Osteocyte (in vitro differentiated cells): ENCODE data around the gene TPK1. TPM values are rescaled to one million over a fixed set of nuclear protein-coding genes. Genes with fewer than 3 reads are reported as not detected.
A peak's percentile ranks its signal among the peaks of the same experiment; 100 is the strongest.

Experiments
- DNase-seq: peaks from one replicate; pipeline ENCODE4 v3.0.0; 2021; ENCODE audit warnings: mixed read lengths; ENCODE audit not compliant: unreplicated experiment; ENCODE audit errors: extremely low spot score
- H3K27ac Mint-ChIP-seq: one replicate; pipeline ENCODE4 v1.8.0; 2021; ENCODE audit warnings: mild to moderate bottlenecking, mixed read lengths; ENCODE audit not compliant: unreplicated experiment
- H3K27me3 Mint-ChIP-seq: one replicate; pipeline ENCODE4 v1.8.0; 2021; ENCODE audit warnings: mixed read lengths; ENCODE audit not compliant: unreplicated experiment
- H3K36me3 Mint-ChIP-seq: one replicate; pipeline ENCODE4 v1.8.0; 2021; ENCODE audit warnings: mixed read lengths; ENCODE audit not compliant: unreplicated experiment
- H3K4me1 Mint-ChIP-seq: one replicate; pipeline ENCODE4 v1.8.0; 2021; ENCODE audit warnings: mixed read lengths; ENCODE audit not compliant: unreplicated experiment
- H3K4me3 Mint-ChIP-seq: one replicate; pipeline ENCODE4 v1.8.0; 2021; ENCODE audit warnings: mild to moderate bottlenecking, moderate library complexity, mixed read lengths; ENCODE audit not compliant: unreplicated experiment
- H3K9me3 Mint-ChIP-seq: one replicate; pipeline ENCODE4 v1.8.0; 2021; ENCODE audit warnings: mixed read lengths; ENCODE audit not compliant: unreplicated experiment
- CTCF ChIP-seq: fragments of 200-600 bp; sonication (generic); IDR thresholded peaks from 2 replicates; pipeline ENCODE4 v1.5.0; 2021; ENCODE audit warnings: antibody characterized with exemption, mild to moderate bottlenecking, moderate library complexity
- total RNA-seq: library from RNA; stranded (reverse); gene quantifications from 2 replicates; pipeline ENCODE4 v1.2.1, GENCODE V29; 2021

Gene TPK1
- total RNA-seq, 1 donor from 2014 or later: 5.6 TPM

DNA sequence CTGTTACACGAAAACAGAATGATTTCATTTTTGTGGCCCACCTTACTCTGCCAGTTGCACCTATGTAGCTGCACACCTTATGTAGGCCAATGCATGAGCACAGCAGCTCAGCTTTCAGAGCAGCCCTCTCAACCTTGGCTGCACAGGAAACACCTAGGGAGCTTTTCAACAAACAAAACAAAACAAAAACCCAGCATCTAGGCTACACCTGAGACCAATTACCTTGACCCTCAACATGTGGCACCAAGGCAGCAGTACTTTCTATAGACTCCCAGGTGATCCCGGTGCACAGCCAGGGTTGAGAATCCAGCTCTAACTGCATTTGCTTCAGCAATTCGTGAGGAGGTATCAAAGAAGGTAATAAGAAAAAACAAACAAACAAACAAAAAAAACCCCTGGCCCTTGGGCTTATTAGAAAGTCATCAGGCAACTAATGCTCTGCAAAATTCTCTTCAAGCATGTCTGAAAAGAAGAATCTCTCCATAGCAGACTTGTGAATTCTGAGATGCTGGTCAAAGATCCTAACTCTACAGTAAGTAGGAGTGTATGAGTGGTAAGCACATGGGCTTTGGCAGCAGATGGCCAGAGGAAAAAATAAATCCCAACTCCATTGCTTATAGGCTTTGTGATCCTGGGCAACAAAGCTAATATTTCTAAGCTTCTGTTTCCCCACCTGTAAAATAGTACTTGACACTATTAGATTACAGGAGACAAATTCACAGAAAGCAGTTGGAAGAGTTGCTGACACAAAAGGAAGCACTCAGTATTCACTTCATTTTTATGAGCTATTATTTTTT lies 318.9 kb downstream of the TPK1 start:
- no peak overlapping the region for H3K4me3 Mint-ChIP-seq
- no peaks in the 10 kb centered on the region for H3K4me1 Mint-ChIP-seq
- H3K9me3 Mint-ChIP-seq: no peaks in the 10 kb centered on the region
- H3K27ac Mint-ChIP-seq: no peak overlapping the region
- DNase-seq: no peak
- H3K27me3 Mint-ChIP-seq: no peaks in the 10 kb centered on the region
- no peak for TF ChIP-seq CTCF
- no peaks in the 10 kb centered on the region for H3K36me3 Mint-ChIP-seq

DNA sequence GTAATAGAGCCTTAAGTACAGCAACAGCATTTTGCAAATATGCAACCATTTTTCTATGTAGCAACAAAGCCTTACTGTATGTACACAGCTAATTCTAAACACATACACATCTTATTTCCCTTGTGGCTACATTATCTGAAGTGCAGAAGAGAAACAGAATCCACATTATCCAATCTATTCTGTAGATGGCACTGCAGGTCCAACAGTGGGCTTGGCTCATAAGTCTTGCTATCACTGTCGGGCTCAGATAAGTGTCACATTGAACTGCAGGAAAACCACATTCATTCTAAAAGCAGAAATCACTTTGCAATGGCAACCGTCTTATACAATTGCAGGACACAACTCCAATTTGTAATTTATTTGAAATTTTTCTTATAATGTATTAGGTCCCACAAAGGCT lies 322.5 kb downstream of the TPK1 start:
- Mint-ChIP-seq H3K36me3 (no peaks in the 10 kb centered on the region), H3K27me3 (no peaks in the 10 kb centered on the region), H3K4me1 (no peaks in the 10 kb centered on the region), H3K27ac (no peak overlapping the region), H3K4me3 (no peak overlapping the region), H3K9me3 (no peaks in the 10 kb centered on the region)
- DNase-seq: no peak
- peak; percentile 12 for TF ChIP-seq CTCF

- Mint-ChIP-seq H3K9me3 (peaks cover under 1% of the 10 kb centered on the region), H3K4me1 (no peaks in the 10 kb centered on the region), H3K4me3 (no peak overlapping the region), H3K27ac (no peak overlapping the region), H3K27me3 (no peaks in the 10 kb centered on the region), H3K36me3 (no peaks in the 10 kb centered on the region)
- DNase-seq: no peak
- no peak for TF ChIP-seq CTCF
These were observed 325.2 kb downstream of the TPK1 start for GRCh38 chr7:144510621-144511020.

DNA sequence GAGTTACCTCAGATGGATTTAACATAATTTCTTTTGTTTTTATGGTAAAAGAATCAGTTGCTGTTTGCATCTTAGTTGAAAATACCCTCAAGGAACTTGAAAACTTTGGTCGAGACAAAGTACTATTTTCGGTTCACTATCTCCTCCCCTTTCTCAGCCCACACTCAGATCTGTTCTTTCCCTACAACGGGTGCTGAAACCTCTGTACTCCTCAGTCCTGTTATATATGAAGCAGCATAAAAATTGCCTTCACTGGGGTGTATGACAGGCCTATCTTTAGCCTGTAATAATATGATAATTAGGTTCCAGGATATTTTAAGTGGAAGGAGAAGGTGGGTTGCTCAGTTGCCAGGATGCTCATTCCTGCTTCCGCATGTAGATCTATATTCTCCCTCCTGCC lies 327.2 kb downstream of the TPK1 start:
- no peak for TF ChIP-seq CTCF
- Mint-ChIP-seq H3K36me3 (no peaks in the 10 kb centered on the region), H3K4me1 (no peaks in the 10 kb centered on the region), H3K27me3 (no peaks in the 10 kb centered on the region), H3K9me3 (peaks cover 5% of the 10 kb centered on the region), H3K27ac (no peak overlapping the region), H3K4me3 (no peak overlapping the region)
- DNase-seq: no peak

- no peak overlapping the region for H3K4me3 Mint-ChIP-seq
- H3K4me1 Mint-ChIP-seq: no peaks in the 10 kb centered on the region
- H3K9me3 Mint-ChIP-seq: peaks cover 5% of the 10 kb centered on the region
- no peak overlapping the region for H3K27ac Mint-ChIP-seq
- no peaks in the 10 kb centered on the region for H3K27me3 Mint-ChIP-seq
- DNase-seq: no peak
- no peak for TF ChIP-seq CTCF
- H3K36me3 Mint-ChIP-seq: no peaks in the 10 kb centered on the region
These were observed 332.6 kb downstream of the TPK1 start for GRCh38 chr7:144503215-144503614.
